Loucy (cell line): ENCODE measurements around the gene FBXO31.

Source experiments
- CTCF ChIP-seq: fragments of 200-600 bp; sonication (generic); conservative IDR thresholded peaks from 2 replicates; pipeline ENCODE4 v1.5.1; 2014; ENCODE audit warnings: mild to moderate bottlenecking, antibody characterized with exemption, low read length
- EZH2phosphoT487 ChIP-seq: fragments of 200-600 bp; IDR thresholded peaks from 2 replicates; pipeline ENCODE4 v1.6.1; 2018; ENCODE audit warnings: antibody characterized with exemption, mild to moderate bottlenecking, moderate library complexity, borderline replicate concordance

- TF ChIP-seq CTCF (peak; percentile 16; the same call in 1 of the 2 replicates), EZH2phosphoT487 (no peak)
Observed at GRCh38 chr16:87305505-87306391, 77.8 kb downstream of the FBXO31 start.
